Activated CD8-positive, alpha-beta memory T cell treated with anti-CD3 and anti-CD28 coated beads, Interleukin-2, amount 50 U/mL, for 1 hour (primary cell): ENCODE results near the gene URM1.
"Not testable (repeated sequence)": the region's sequence is repeated elsewhere in the genome, so short reads cannot be mapped to it uniquely, and the experiment has no call there.

ENCODE experiments used
- DNase-seq: peaks from one replicate; pipeline ENCODE4 v3.0.0-alpha.2; 2020; ENCODE audit errors: extremely low read depth

URM1 gene

DNA sequence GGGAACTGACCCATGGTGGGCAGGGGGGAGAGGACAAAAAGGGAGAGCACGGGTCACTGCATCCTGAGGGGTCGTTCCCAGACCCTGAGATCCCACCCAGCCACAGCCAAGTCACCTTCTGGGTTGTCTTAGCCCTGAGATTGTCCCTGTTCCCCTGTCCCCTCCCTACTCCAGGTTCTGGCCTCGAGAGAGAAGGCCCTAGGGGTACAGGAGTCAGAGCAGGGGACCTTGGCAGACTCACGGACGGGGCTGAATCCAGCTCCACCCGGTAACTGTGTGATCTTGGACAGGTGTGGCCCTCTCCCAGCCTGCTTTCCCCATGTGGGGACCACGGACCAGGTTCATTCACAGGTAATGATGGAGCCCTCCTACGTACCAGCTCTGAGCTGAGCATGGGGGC is 38.3 kb downstream of the URM1 start:
- DNase-seq, result no peak

GRCh38 chr9:128409978-128410377 is 38.8 kb downstream of the URM1 start:
- DNase-seq, result no peak

DNA sequence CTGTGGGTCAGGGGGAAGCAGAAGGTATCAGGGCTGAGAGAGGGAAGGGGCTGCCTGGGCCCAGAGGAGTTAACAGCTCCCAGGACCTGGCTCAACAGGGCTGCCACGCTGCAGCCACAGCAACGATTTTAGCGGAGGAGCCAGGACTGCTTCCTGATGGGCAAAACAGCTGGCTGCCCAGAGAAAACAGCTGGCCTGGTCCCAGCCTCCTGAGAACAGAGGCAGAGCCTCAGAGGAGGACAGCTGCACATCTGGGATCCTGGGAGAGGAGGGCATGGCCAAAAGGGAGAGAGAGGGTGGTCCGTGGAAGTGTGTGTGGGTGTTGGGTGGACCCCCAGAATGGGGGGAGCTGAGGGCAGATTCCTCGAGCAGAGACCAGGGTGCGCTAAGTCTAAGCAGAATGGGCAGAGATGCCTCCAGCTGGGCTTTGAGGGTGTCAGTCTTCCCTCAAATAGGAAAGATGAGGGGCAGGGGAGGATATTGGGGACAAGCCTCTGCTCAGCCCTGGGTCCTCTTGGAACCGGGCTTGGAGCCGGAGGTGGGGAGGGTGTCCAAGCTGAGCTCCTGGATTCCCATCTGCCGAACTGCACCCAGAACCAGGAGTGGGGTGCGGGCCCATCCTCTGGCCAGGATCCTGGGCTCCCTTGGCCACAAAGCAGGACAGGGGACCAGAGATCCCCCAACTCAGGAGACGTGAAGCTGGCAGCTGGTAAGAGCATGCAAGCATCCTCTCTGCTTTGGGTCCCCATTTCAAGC is 40.4 kb downstream of the URM1 start:
- DNase-seq, result no peak

DNA sequence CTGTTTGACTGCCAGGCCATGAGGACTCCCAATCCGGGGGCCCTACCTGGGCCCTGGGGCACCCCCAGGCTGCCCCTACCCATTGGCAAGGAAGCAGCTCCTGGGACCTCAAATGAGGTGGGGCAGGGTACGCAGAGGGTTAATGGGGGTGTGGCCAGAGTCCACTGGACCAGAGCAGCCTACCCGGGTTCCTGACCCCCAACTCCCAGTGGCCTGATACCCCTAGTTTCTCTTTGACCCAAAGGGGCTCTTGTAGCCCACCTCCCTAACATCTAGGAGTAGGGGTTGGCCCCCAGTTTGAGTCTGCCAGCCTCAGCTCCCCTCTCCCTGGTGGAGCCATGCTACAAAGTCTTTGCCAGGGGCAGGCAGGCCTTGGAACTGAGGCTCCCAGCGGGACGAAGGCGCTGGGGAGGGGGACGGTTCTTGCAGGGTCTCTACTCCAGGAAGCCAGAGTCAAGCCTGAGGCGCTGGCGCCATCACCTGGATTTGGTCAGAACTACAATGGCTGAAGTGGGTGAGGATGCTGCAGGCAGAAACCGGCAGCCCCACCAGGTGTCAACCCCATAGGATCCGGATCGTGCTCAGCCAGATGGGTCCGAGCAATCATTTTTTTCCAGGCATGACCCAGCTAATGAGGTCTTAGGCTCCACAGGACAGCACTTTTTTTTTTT is 41.1 kb downstream of the URM1 start:
- DNase-seq, result no peak

GRCh38 chr9:128413728-128414127 is 42.6 kb downstream of the URM1 start:
- not testable (repeated sequence) for DNase-seq

- DNase-seq, result no peak
Observed at GRCh38 chr9:128414461-128414860, 43.3 kb downstream of the URM1 start.

GRCh38 chr9:128415281-128415680 is 44.1 kb downstream of the URM1 start:
- no peak for DNase-seq

- no peak for DNase-seq
Observed at GRCh38 chr9:128416014-128416413, 44.8 kb downstream of the URM1 start.

DNA sequence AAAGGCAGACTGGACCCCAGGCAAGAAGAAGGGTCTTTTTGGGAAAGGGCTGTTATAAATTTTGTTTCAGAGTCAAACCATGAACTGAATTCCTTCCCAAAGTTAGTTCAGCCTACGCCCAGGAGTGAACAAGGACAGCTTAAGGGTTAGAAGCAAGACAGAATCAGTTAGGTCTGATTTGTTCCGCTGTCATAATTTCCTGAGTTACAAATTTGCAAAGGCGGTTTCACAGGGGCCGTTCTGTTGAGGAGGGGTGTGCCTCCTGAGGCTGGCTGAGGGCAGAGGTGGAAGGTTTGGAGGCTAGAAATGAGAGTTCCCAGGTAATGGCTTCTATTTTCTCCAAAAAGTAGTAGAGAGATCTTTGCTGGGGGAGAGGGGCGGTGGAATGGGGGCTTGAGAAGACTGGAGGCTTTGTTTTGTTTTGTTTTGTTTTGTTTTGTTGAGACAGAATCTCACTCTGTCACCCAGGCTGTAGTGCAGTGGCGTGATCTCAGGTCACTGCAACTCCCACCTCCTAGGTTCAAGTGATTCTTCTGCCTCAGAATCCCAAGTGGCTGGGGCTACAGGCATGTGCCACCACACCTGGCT is 45.4 kb downstream of the URM1 start:
- no peak for DNase-seq

- no peak for DNase-seq
Observed at GRCh38 chr9:128419061-128419925, 48.1 kb downstream of the URM1 start.

DNA sequence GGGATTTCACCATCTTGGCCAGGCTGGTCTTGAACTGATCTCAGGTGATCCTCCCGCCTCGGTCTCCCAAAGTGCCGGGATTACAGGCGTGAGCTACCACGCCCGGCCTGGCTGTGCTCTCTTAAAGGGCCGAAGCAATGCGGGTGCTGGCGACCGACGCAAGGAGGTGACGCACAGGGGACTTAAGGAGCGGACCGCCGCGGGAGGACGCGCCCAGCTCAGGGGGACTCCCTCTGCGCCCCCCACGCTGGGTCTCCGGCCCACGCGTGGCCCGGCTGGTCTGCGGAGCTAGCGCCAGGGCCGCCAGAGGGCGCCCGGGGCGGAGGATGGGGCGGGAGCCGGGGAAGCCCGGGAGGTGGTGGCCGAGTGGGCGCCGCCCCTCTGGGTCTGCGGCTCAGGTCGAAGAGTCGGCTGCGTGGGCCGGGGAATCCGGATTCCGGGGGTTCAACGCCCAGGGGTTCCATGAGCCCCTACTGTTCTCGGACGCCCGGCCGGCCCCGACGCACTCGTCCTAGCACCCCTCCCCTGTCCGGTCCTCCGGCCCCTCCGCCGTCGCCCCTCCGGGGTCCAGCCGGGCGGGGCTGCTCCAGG is 49.0 kb downstream of the URM1 start:
- no peak for DNase-seq

GRCh38 chr9:128420651-128421481 is 49.7 kb downstream of the URM1 start, which contains the start of gene CERCAM:
Gene CERCAM (plus strand): TSS chr9:128420857. CDS start chr9:128420878, 21 bp downstream.
- DNase-seq, result no peak

- DNase-seq, result no peak
Observed at GRCh38 chr9:128421482-128421996, 50.4 kb downstream of the URM1 start.

DNA sequence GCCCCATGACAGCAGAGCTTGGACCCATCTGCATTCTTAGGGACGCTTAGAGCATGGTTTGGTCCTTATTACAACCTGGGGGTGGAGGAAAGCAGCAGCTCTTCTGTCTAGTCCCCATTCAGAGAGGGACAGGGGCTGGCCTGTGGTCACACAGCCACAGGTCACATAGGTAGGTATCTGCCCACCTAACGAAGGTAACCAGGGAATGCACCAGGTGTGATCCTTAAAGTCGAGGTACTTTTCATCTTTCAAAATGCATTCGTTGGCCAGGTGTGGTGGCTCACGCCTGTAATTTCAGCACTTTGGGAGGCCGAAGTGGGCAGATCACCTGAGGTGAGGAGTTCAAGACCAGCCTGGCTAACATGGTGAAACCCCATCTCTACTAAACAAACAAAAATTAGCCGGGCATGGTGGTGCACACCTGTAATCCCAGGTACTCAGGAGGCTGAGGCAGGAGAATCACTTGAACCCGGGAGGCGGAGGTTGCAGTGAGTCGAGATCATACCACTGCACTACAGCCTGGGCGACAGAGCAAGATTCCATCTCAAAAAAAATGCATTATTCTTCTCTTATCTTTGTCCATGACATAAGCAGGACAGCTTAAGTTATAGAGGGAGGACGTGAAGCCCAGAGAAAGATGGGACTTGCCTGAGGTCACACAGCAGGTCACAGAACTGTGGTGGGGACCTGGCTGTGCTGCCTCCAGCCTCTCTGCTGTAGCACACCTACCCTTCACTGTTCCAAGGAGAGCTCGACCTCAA is 51.0 kb downstream of the URM1 start:
- DNase-seq, result not testable (repeated sequence)

DNA sequence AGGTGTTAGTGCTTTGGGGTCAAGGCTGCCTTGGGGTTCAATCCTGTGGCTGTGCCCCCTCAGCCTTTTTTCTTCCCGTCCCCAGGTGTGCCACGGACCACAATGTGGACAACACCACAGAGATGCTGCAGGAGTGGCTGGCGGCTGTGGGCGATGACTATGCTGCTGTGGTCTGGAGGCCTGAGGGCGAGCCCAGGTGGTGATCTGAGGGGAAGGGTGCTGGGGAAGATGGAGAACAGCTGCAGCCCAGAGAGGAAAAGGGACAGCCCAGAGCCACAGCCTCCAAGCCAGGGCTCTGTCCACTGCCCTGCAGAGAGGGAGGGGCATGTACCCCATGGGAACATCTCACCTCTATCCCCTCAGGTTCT is 51.6 kb downstream of the URM1 start:
- DNase-seq, result no peak

- DNase-seq, result not testable (repeated sequence)
Observed at GRCh38 chr9:128423356-128423755, 52.2 kb downstream of the URM1 start.

GRCh38 chr9:128424268-128424780 is 53.1 kb downstream of the URM1 start:
- DNase-seq, result no peak

GRCh38 chr9:128428644-128429512 is 57.7 kb downstream of the URM1 start:
- no peak for DNase-seq
